GM12875 (cell line): ENCODE results near the gene ELMO1.

Experiments
- H3K4me3 ChIP-seq: one replicate; pipeline ENCODE4 v1.5.1; 2011; ENCODE audit warnings: low read depth, low read length, control low read depth
- CTCF ChIP-seq: IDR thresholded peaks from 2 replicates; pipeline ENCODE4 v1.5.1; 2011; ENCODE audit warnings: low read depth, mild to moderate bottlenecking, control low read depth, inconsistent platforms, low read length, moderate library complexity, borderline replicate concordance; ENCODE audit not compliant: insufficient read depth

Gene ELMO1

GRCh38 chr7:36937754-36938563 is 510.7 kb downstream of the ELMO1 start:
- H3K4me3 ChIP-seq = no peak overlapping the region
- peak; percentile 18; the same call in 1 of the 2 replicates for TF ChIP-seq CTCF

GRCh38 chr7:36931892-36932291 is 516.8 kb downstream of the ELMO1 start:
- no peak for TF ChIP-seq CTCF
- H3K4me3 ChIP-seq = no peak overlapping the region

GRCh38 chr7:36929791-36930190 is 518.9 kb downstream of the ELMO1 start:
- H3K4me3 ChIP-seq = no peak overlapping the region
- no peak for TF ChIP-seq CTCF

- no peak for TF ChIP-seq CTCF
Observed at GRCh38 chr7:36928718-36929117, 519.9 kb downstream of the ELMO1 start.

GRCh38 chr7:36928311-36928710 is 520.4 kb downstream of the ELMO1 start:
- no peak overlapping the region for H3K4me3 ChIP-seq
- no peak for TF ChIP-seq CTCF

More at GRCh38 chr7:36928718-36929117, 519.9 kb downstream of the ELMO1 start:
- no peak overlapping the region for H3K4me3 ChIP-seq

- TF ChIP-seq CTCF = no peak
- no peak overlapping the region for H3K4me3 ChIP-seq
Observed at GRCh38 chr7:36925691-36926090, 523.0 kb downstream of the ELMO1 start.

- no peak overlapping the region for H3K4me3 ChIP-seq
- TF ChIP-seq CTCF = no peak
Observed at GRCh38 chr7:36925207-36925606, 523.5 kb downstream of the ELMO1 start.
